Measurements from ENCODE around the gene LRRC9. TPM values are rescaled to one million over a fixed set of nuclear protein-coding genes. Genes with fewer than 3 reads are reported as not detected.

Gene LRRC9
- under 0.01 TPM for total RNA-seq
- polyA plus RNA-seq = not detected
- long read RNA-seq, donor 1 = 0 reads
- long read RNA-seq, donor 2 = 0 reads
- long read RNA-seq, donor 3 = 0 reads
- long read RNA-seq, donor 4 = 0 reads
- long read RNA-seq, donor 5 = 0 reads
- long read RNA-seq, donor 6 = 0 reads
- long read RNA-seq, donor 7 = 0 reads
- long read RNA-seq, donor 8 = 0 reads
- long read RNA-seq, donor 9 = 0 reads
- long read RNA-seq, donor 10 = 0 reads

GRCh38 chr14:59919570-59920377, at the start of gene LRRC9:
TSS of gene LRRC9 (plus strand) at chr14:59920144.
- Histone ChIP-seq H3K4me3 (ENCODE audit: low read length in 2 of 2) (peak within 1 kb of the TSS; percentile 54 to 60), H3K9me3 (ENCODE audit: control insufficient read depth in 2 of 2, insufficient read depth in 1 of 2, low read length in 1 of 2) (no peaks in the 10 kb centered on the region), H3K4me1 (ENCODE audit: control insufficient read depth in 2 of 2, insufficient read depth in 2 of 2, low read length in 2 of 2) (peaks cover 8 to 9% of the 10 kb centered on the region in 2 donors), H3K27me3 (ENCODE audit: control insufficient read depth in 2 of 2, insufficient read depth in 1 of 2, low read length in 1 of 2) (peaks cover 0 to 5% of the 10 kb centered on the region in 2 donors), H3K27ac (ENCODE audit: low read depth in 1 of 2, low read length in 1 of 2) (peak within 1 kb of the TSS in 1 of 2 donors; percentile 53), H3K36me3 (ENCODE audit: control insufficient read depth in 2 of 2, insufficient read depth in 2 of 2, low read length in 1 of 2) (no peaks in the 10 kb centered on the region)
- peak; percentile 68 to 92 (median 76) for DNase-seq (ENCODE audit: low read depth in 6 of 9, low spot score in 9 of 9)
- WGBS = 12% methylated on average over 57 of the region's 57 CpGs

DNA sequence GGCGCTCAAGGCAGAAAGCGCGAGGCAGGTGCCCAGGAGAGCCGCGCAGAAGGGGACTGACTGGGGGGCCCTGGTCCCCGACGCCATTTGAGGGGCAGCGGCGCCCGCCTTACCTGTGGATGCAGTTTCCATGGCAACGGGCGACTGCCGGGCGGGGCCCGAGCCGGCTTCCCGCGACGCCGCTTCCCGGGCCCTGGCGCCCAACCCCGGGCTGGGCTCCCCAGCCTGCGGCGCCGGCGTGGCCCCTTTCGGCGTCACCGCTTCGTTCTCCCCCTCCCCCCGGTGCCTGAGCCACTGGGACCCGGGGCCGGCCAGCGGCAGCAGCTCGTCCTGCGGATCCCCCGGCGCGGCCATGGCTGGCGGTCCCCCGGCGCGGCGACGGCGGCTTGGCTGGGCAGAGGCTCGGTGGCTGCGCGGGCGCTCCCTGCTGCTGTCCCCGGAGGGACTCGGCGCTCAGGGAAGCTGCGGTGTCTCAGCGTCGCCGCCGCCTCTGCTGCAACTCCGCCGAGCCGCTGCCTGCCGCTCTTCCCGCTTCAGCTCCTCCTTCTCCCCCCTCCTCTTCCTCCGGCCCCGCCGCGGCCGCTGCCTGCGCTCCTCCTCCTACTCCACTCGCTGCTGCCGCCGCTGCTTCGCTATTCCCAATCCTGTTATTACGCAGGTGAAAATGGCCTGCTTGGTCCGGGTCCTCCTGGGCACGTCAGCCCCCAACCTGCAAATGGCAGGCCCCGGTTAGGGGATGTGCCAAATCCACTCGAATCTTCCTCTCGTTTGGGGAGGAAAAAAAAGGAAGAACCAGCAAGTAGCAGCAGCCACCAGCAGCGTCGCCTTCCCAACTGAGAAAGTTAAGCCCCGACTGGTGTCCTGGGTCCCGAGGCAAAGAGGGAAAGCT, 49.4 kb upstream of the LRRC9 start, which contains the start of gene RTN1:
Gene RTN1 (minus strand): TSS at position 500 of the 889 bp plus-strand sequence. CDS start 146 bp downstream, at position 354.
- no peaks in the 10 kb centered on the region for H3K36me3 ChIP-seq (ENCODE audit: control insufficient read depth in 2 of 2, insufficient read depth in 2 of 2, low read length in 1 of 2)
- H3K27ac ChIP-seq (ENCODE audit: low read depth in 1 of 2, low read length in 1 of 2) = no peak within 1 kb of the TSS
- WGBS = 1% methylated on average over 84 of the region's 84 CpGs
- peak within 1 kb of the TSS; percentile 18 to 45 for H3K4me3 ChIP-seq (ENCODE audit: low read length in 2 of 2)
- peaks cover 0 to 4% of the 10 kb centered on the region in 2 donors for H3K9me3 ChIP-seq (ENCODE audit: control insufficient read depth in 2 of 2, insufficient read depth in 1 of 2, low read length in 1 of 2)
- H3K27me3 ChIP-seq (ENCODE audit: control insufficient read depth in 2 of 2, insufficient read depth in 1 of 2, low read length in 1 of 2) = peaks cover 20 to 50% of the 10 kb centered on the region in 2 donors
- peak in 4 of 9 donors; percentile 2 to 27 (median 13) for DNase-seq (ENCODE audit: low read depth in 6 of 9, low spot score in 9 of 9)
- peaks cover 2 to 9% of the 10 kb centered on the region in 2 donors for H3K4me1 ChIP-seq (ENCODE audit: control insufficient read depth in 2 of 2, insufficient read depth in 2 of 2, low read length in 2 of 2)

- H3K36me3 ChIP-seq (ENCODE audit: control insufficient read depth in 2 of 2, insufficient read depth in 2 of 2, low read length in 1 of 2) = no peaks in the 10 kb centered on the region
- H3K9me3 ChIP-seq (ENCODE audit: control insufficient read depth in 2 of 2, insufficient read depth in 1 of 2, low read length in 1 of 2) = peaks cover 0 to 4% of the 10 kb centered on the region in 2 donors
- no peak for DNase-seq (ENCODE audit: low read depth in 6 of 9, low spot score in 9 of 9)
- H3K27me3 ChIP-seq (ENCODE audit: control insufficient read depth in 2 of 2, insufficient read depth in 1 of 2, low read length in 1 of 2) = peaks cover 20 to 50% of the 10 kb centered on the region in 2 donors
- H3K4me1 ChIP-seq (ENCODE audit: control insufficient read depth in 2 of 2, insufficient read depth in 2 of 2, low read length in 2 of 2) = peaks cover 2 to 9% of the 10 kb centered on the region in 2 donors
- H3K4me3 ChIP-seq (ENCODE audit: low read length in 2 of 2) = no peak overlapping the region
- H3K27ac ChIP-seq (ENCODE audit: low read depth in 1 of 2, low read length in 1 of 2) = no peak overlapping the region
- WGBS = 11% methylated on average over 4 of the region's 4 CpGs
Observed at GRCh38 chr14:59871166-59871495, 48.8 kb upstream of the LRRC9 start.

- no peaks in the 10 kb centered on the region for H3K4me1 ChIP-seq (ENCODE audit: control insufficient read depth in 2 of 2, insufficient read depth in 2 of 2, low read length in 2 of 2)
- H3K9me3 ChIP-seq (ENCODE audit: control insufficient read depth in 2 of 2, insufficient read depth in 1 of 2, low read length in 1 of 2) = no peaks in the 10 kb centered on the region
- no peak overlapping the region for H3K27ac ChIP-seq (ENCODE audit: low read depth in 1 of 2, low read length in 1 of 2)
- H3K36me3 ChIP-seq (ENCODE audit: control insufficient read depth in 2 of 2, insufficient read depth in 2 of 2, low read length in 1 of 2) = no peaks in the 10 kb centered on the region
- no peaks in the 10 kb centered on the region for H3K27me3 ChIP-seq (ENCODE audit: control insufficient read depth in 2 of 2, insufficient read depth in 1 of 2, low read length in 1 of 2)
- no peak for DNase-seq (ENCODE audit: low read depth in 6 of 9, low spot score in 9 of 9)
- no peak overlapping the region for H3K4me3 ChIP-seq (ENCODE audit: low read length in 2 of 2)
- 78% methylated on average over 1 of the region's 1 CpG for WGBS
Observed at GRCh38 chr14:59882957-59883356, 37.0 kb upstream of the LRRC9 start.

GRCh38 chr14:59890676-59891075, 29.3 kb upstream of the LRRC9 start:
- H3K27ac ChIP-seq (ENCODE audit: low read depth in 1 of 2, low read length in 1 of 2) = no peak overlapping the region
- H3K4me3 ChIP-seq (ENCODE audit: low read length in 2 of 2) = no peak overlapping the region
- H3K9me3 ChIP-seq (ENCODE audit: control insufficient read depth in 2 of 2, insufficient read depth in 1 of 2, low read length in 1 of 2) = no peaks in the 10 kb centered on the region
- no peak for DNase-seq (ENCODE audit: low read depth in 6 of 9, low spot score in 9 of 9)
- H3K36me3 ChIP-seq (ENCODE audit: control insufficient read depth in 2 of 2, insufficient read depth in 2 of 2, low read length in 1 of 2) = no peaks in the 10 kb centered on the region
- whole genome bisulfite sequencing = 90% methylated on average over 2 of the region's 2 CpGs
- H3K4me1 ChIP-seq (ENCODE audit: control insufficient read depth in 2 of 2, insufficient read depth in 2 of 2, low read length in 2 of 2) = no peaks in the 10 kb centered on the region
- no peaks in the 10 kb centered on the region for H3K27me3 ChIP-seq (ENCODE audit: control insufficient read depth in 2 of 2, insufficient read depth in 1 of 2, low read length in 1 of 2)

DNA sequence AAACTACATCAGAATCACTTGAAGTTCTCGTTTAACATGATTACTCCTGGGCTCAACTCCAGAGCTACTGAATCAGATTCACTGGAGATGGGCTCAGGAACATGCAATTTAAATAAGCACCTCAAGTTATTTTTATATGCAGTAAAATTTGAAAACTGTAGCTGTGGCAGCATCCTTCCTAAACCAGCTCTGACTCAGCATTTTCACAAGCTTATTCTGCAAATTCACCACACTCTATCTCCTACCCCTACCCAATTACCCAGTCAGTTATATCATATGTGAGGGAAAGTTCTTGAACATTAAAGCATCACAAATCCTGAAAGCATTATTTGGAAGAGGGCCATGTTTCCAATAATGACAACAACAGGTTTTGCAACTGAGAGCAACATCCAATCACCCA, 24.2 kb upstream of the LRRC9 start:
- no peak for DNase-seq (ENCODE audit: low read depth in 6 of 9, low spot score in 9 of 9)
- Histone ChIP-seq H3K27ac (ENCODE audit: low read depth in 1 of 2, low read length in 1 of 2) (no peak overlapping the region), H3K4me3 (ENCODE audit: low read length in 2 of 2) (no peak overlapping the region), H3K4me1 (ENCODE audit: control insufficient read depth in 2 of 2, insufficient read depth in 2 of 2, low read length in 2 of 2) (no peaks in the 10 kb centered on the region), H3K9me3 (ENCODE audit: control insufficient read depth in 2 of 2, insufficient read depth in 1 of 2, low read length in 1 of 2) (no peaks in the 10 kb centered on the region), H3K36me3 (ENCODE audit: control insufficient read depth in 2 of 2, insufficient read depth in 2 of 2, low read length in 1 of 2) (no peaks in the 10 kb centered on the region), H3K27me3 (ENCODE audit: control insufficient read depth in 2 of 2, insufficient read depth in 1 of 2, low read length in 1 of 2) (peaks cover 0 to 3% of the 10 kb centered on the region in 2 donors)
- WGBS = 58% methylated on average over 1 of the region's 1 CpG

DNA sequence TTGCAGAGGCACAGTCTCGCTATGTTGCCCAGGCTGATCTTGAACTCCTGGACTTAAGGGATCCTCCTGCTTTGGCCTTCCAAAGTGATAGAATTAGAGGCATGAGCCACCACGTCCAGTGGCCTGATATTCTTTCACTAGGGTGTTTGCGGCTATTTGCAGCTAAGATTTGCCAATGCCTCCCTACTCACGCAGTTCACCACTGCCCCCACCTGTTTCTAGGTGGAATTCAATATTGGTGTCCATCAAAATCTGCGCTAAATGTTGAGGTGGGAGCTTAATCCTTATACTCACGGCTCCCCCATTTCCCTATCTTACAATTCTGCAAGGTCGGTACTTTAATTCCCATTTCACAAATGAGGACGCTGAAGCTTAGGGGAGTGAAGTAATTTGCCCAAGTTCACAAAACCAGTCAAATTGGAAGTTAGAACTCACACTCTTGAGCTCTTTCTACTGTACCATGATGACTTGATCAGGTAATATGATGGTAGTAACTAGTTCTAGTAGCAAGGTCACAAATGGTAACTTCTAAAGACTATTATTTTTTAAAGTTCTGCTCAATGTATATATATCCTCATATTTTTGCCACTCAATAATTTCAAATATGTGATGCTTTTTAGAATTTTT, 22.1 kb upstream of the LRRC9 start:
- peak in 1 of 9 donors; percentile 8 for DNase-seq (ENCODE audit: low read depth in 6 of 9, low spot score in 9 of 9)
- H3K4me3 ChIP-seq (ENCODE audit: low read length in 2 of 2) = no peak overlapping the region
- H3K27ac ChIP-seq (ENCODE audit: low read depth in 1 of 2, low read length in 1 of 2) = no peak overlapping the region
- no peaks in the 10 kb centered on the region for H3K9me3 ChIP-seq (ENCODE audit: control insufficient read depth in 2 of 2, insufficient read depth in 1 of 2, low read length in 1 of 2)
- peaks cover 0 to 3% of the 10 kb centered on the region in 2 donors for H3K27me3 ChIP-seq (ENCODE audit: control insufficient read depth in 2 of 2, insufficient read depth in 1 of 2, low read length in 1 of 2)
- no peaks in the 10 kb centered on the region for H3K4me1 ChIP-seq (ENCODE audit: control insufficient read depth in 2 of 2, insufficient read depth in 2 of 2, low read length in 2 of 2)
- no peaks in the 10 kb centered on the region for H3K36me3 ChIP-seq (ENCODE audit: control insufficient read depth in 2 of 2, insufficient read depth in 2 of 2, low read length in 1 of 2)
- WGBS = 51% methylated on average over 8 of the region's 8 CpGs

DNA sequence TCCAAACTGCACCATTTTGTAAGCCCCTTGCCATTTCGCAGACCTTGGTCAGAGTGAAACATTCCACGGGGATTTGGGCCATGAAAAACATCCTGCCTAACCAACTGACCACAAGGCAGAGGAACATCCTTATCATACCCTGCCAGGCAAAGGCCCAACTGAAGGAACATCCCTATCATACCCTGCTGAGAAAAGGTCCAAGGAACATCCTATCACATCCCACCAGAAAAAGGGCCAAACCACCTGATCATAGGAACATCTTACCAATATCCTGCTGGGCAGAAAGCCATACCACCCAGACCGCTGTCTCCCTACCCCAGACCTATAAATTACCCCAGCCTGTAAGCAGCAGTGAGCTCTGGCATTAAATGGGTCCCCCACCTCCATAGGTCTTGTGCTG, 19.4 kb upstream of the LRRC9 start:
- H3K36me3 ChIP-seq (ENCODE audit: control insufficient read depth in 2 of 2, insufficient read depth in 2 of 2, low read length in 1 of 2) = no peaks in the 10 kb centered on the region
- H3K4me3 ChIP-seq (ENCODE audit: low read length in 2 of 2) = no peak overlapping the region
- no peaks in the 10 kb centered on the region for H3K9me3 ChIP-seq (ENCODE audit: control insufficient read depth in 2 of 2, insufficient read depth in 1 of 2, low read length in 1 of 2)
- no peak overlapping the region for H3K27ac ChIP-seq (ENCODE audit: low read depth in 1 of 2, low read length in 1 of 2)
- DNase-seq (ENCODE audit: low read depth in 6 of 9, low spot score in 9 of 9) = no peak
- WGBS = 91% methylated on average over 3 of the region's 3 CpGs
- no peaks in the 10 kb centered on the region for H3K4me1 ChIP-seq (ENCODE audit: control insufficient read depth in 2 of 2, insufficient read depth in 2 of 2, low read length in 2 of 2)
- peaks cover 0 to 3% of the 10 kb centered on the region in 2 donors for H3K27me3 ChIP-seq (ENCODE audit: control insufficient read depth in 2 of 2, insufficient read depth in 1 of 2, low read length in 1 of 2)

Data from thymus (tissue), 14 donors.